Left renal pelvis (tissue), 4 donors: ENCODE data around the gene PCNT. TPM values are rescaled to one million over a fixed set of nuclear protein-coding genes. Genes with fewer than 3 reads are reported as not detected.
"Not testable (repeated sequence)": the region's sequence is repeated elsewhere in the genome, so short reads cannot be mapped to it uniquely, and the experiment has no call there.

ENCODE experiments used
- DNase-seq, 4 donors: peaks; one replicate each; pipeline ENCODE4 v3.0.0-alpha.2; 2013; ENCODE audit warnings: low read depth in 4 of 4, low spot score in 3 of 4
- polyA plus RNA-seq, 4 donors: library from polyadenylated mRNA; unstranded; fragments of 120-200 nt; gene quantifications; one replicate each; pipeline ENCODE4 v1.2.1, GENCODE V29; 2013; ENCODE audit not compliant: insufficient read length in 4 of 4

Gene PCNT
- polyA plus RNA-seq, 4 donors, result 25.5 to 43.2 (median 33.0) TPM

DNA sequence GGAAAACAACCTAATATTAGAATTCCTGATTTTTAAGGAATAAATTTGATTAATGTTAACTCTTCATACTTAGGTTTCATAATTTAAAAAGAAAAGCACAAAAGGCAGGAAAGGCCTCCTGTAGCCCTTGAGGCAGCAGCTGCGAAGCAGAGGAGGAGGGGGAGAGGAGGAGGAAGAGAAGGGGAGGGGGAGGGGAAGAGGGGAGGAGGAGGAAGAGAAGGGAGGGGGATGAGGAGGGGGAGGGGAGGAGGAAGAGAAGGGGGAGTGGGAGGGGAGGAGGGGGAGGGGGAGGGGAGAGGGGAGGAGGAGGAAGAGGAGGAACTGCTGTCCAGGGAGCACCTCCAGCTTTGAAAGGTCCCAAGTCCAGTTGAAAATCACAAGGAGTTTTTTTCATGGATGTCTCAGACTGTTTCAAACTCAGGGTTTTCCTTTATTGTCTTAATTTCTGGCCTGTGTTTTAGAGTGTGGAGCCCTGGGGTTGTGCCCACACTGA is 99.6 kb downstream of the PCNT start:
- DNase-seq, result no peak

DNA sequence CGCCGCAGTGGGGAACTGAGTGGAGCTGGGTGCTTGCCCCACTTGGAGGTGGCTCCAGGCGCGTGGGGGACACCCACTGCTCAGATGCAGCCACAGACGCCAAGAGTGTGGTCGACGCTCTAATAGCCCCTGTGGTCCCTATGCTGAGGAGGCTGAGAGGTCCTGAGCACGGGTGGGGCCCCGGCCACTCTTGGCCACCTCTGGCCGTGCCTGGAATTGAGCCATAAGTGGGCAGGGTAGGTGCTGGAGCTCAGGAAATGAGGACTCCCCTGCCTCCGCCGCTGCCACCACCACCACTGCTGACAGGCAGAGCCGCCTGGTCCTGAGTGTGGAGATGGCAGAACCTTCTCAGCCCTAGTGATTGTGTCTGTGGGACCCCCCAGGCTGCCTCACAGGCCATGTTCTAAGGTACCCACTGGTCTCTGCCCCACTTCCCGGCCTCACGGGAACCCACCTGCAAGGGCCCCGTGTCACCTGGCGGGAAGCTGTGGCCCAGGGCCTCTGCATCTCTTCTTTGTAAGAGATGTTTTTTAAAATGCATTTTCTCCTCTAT is 100.2 kb downstream of the PCNT start:
- no peak for DNase-seq

DNA sequence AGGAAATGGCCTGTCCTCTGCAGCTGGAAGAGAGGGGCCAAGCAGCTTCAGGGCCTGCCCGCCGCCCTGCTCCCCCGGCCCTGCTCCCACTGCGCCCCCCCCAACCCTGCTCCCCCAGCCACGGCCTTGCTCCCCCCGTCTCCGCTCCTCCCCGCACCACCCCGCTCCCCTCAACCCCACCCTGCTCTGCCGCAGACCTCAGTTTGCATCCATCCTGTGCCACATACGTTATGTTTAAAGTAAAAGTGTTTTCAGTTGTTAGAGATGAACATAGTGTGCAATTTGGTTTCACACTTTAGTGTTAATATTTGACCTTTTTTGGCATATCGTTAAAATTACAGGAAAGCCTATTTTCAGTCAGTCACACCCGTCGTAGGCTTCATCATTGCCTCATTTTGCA is 100.7 kb downstream of the PCNT start:
- DNase-seq, result no peak

DNA sequence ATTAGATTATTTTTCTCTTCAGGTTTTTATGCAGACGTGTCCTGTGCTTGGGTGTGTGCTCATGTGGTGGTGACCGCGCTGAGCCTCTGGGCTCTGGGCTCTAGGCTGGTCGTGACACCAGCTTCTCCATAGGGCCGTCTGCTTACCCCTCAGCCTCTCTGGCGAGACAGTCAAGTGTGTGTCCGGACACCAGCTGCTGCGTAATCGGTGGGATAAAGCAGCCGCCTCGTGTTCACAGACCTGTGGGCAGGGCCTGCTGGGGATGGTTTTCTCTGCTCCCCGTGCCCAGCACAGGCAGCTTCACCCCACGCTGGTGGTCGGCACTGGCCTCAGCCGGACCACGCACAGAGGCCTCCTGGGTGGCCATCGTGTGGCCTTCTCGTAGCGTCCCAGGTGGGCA is 101.1 kb downstream of the PCNT start:
- no peak for DNase-seq

DNA sequence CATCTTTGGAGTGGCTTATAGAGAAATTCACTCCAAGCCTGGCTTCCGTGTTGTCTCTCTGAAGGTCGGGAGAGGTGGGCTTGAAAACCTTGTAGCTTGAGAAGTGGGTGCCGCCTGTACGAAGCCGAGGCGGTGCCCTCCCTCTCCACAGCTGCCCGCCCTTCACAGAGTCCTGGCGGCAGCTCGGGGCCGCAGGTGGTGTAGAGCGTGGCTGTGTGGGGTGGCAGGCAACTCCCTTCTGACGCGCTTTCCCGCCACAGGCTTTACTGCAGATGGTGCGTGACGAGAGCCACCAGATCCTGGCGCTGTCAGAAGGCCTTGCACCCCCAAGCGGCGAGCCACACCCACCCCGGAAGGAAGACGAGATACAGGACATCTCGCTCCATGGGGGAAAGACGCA is 101.6 kb downstream of the PCNT start:
- DNase-seq, result no peak

DNA sequence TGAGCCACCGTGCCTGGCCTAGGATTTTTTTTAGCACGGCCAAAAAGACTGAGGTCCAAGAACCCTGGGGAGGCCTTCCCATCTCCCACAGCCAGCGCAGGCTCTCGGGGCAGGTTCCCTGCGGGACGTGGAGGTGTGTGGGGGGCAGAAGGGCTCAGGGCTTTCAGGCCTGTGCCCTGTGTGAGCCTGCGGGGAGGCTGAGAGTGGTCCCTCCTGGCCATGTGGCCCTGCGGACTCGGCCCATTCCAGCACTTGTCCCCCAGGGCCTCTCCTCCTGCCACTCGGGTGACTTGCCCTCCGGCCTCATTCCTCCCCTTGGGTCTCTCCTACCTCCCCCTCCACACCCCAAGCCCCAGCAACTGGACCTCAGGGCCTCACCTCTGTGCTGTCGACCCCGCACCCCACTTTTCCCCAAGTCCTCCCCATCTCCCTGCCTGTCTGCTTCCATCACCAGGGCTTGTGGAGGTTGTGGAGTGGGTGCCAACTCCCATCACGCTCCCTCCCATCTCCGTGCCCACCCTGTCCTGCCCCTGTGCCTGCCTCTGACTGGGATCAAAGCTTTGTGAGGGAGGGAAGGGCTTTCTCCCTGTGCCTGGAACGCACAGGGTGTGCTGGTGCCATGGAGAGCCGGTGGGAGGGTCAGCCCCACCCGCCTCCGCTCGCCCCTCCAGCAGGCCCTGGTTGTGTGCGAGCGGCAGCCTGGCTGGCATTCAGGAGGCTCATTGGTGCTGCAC is 102.5 kb downstream of the PCNT start:
- DNase-seq, result no peak

DNA sequence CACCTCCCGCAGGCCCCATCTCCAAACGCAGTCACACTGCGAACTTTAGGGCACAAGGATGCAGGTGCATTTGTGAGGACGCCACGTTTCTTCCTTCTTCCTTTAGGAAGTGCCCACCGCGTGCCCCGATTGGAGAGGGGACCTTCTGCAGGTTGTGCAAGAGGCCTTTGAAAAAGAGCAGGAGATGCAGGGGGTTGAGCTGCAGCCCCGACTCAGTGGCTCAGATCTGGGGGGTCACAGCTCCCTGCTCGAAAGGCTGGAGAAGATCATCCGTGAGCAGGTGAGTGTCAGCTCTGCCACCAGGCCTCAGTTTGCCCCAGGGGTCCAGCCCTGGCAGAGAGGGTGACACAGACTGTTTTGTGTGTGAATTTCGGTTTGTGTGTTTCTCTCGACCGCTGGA is 103.6 kb downstream of the PCNT start:
- no peak for DNase-seq

DNA sequence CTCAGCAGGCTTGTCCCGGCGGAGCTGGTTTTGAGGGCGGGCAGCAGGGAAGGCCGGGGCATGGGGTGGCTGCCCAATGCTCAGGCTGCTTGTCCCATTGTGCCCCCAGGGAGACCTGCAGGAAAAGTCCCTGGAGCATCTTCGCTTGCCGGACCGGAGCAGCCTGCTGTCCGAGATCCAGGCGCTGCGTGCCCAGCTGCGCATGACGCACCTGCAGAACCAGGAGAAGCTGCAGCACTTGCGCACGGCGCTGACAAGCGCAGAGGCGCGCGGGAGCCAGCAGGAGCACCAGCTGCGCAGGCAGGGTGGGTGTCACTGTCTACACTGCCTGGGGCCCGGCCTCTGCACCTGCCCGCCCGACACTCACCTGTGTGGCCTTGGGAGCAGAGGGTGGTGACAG is 104.3 kb downstream of the PCNT start:
- no peak for DNase-seq

DNA sequence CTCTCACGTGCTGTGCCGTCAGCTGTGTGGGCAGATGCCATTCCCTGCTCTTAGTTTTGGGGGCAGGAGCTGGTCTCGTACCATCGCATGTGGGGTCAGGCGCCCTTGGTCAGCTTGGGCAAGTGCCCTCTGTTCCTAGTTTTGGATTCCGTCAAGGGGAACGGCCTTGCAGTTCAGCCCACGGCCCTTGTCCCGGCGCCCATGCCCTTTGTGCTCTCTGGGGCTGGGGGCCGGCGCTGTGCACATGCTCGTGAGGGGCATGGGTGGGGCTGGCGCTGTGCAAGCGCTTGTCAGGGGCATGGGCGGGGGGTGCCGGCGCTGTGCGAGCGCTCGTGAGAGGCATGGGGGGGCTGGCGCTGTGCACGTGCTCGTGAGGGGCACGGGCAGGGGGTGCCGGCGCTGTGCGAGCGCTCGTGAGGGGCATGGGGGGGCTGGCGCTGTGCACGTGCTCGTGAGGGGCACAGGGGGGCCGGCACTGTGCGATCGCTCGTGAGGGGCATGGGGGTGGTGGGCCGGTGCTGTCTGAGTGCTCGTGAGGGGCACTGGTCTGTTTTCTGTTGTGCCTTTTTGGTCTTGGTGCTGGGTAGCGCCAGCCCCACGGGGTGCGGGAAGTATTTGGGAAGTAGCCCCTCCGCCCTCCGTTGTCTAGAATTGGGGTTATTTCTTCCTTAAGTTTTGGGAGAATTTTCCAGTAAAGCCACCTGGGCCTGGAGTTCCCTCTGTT is 105.2 kb downstream of the PCNT start:
- DNase-seq, result no peak

DNA sequence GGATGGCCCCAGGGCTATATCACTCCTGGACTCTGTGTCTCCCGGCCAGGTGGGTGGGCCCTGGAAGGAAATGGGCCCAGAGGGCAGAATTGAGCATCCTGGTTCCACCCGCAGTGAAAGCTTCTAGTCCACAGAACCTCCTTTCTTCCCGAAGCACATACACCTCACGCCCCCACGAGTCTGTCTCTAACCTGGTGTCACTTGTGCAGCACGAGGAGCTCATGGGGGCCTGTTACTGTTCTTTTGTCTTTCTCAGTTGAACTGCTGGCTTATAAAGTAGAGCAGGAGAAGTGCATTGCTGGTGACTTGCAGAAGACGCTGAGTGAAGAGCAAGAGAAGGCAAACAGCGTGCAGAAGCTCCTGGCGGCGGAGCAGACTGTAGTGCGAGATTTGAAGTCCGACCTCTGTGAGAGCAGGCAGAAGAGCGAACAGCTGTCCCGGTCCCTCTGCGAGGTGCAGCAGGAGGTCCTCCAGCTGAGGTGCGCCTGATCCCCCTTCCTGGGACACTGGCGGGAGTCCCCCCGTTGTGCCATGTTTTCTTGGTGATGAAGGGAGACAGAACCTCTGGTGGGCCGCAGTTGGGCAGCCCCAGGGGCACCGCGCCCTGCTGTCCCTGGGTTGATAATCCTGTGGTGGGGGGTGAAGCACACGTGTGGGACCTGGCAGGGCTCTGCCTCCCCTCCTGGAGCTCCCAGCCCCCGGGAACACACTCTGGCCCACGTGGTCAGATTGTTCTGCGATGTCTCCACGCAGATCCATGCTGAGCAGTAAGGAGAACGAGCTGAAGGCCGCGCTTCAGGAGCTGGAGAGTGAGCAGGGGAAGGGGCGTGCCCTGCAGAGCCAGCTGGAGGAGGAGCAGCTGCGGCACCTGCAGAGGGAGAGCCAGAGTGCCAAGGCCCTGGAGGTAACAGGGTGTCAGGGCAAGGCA is 106.1 kb downstream of the PCNT start:
- no peak for DNase-seq

DNA sequence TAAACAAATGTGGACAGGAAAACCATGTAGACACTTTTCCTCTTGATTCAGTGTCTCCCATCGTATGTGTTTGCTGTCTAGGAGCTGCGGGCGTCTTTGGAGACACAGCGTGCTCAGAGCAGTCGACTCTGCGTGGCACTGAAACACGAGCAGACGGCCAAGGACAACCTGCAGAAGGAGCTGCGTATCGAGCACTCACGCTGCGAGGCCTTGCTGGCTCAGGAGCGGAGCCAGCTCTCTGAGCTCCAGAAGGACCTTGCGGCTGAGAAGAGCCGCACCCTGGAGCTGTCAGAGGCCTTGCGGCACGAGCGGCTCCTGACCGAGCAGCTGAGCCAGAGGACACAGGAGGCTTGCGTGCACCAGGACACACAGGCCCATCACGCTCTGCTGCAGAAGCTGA is 107.5 kb downstream of the PCNT start:
- DNase-seq, result no peak

DNA sequence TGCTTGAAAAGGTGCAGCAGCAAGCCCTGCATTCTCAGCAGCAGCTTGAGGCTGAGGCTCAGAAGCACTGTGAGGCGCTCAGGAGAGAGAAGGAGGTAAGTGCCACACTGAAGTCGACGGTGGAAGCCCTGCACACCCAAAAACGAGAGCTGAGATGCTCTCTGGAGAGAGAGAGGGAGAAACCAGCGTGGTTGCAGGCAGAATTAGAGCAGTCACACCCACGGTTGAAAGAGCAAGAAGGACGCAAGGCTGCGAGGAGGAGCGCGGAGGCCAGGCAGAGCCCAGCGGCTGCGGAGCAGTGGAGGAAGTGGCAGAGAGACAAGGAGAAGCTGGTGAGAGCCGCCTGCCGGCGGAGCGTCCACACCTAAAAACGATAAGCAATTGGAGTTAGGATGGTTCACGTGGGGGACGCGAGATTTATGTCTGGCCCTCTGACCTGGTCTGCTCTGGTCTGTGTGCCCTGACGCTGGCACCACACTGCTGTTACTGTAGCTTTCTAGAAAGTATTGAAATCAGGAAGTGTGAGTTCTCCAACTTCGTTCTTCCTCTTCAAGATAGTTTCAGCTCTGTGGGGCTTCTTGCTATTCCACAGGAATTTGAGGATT is 108.0 kb downstream of the PCNT start:
- DNase-seq, result peak in 1 of 4 donors; percentile 24

DNA sequence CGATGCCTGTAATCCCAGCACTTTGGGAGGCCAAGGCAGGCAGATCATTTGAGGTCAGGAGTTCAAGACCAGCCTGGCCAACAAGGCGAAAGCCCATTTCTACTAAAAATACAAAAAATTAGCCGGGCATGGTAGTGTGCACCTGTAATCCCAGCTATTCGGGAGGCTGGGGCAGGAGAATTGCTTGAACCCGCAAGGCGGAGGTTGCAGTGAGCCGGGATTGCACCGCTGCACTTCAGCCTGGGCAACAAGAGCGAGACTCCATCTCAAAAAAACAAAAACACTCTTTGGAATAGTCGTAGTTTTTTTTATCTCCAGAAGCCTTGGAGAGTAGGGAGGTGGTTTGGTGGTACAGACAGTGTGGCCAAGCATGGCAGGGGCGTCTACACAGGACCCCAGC is 109.2 kb downstream of the PCNT start:
- DNase-seq, result not testable (repeated sequence)

DNA sequence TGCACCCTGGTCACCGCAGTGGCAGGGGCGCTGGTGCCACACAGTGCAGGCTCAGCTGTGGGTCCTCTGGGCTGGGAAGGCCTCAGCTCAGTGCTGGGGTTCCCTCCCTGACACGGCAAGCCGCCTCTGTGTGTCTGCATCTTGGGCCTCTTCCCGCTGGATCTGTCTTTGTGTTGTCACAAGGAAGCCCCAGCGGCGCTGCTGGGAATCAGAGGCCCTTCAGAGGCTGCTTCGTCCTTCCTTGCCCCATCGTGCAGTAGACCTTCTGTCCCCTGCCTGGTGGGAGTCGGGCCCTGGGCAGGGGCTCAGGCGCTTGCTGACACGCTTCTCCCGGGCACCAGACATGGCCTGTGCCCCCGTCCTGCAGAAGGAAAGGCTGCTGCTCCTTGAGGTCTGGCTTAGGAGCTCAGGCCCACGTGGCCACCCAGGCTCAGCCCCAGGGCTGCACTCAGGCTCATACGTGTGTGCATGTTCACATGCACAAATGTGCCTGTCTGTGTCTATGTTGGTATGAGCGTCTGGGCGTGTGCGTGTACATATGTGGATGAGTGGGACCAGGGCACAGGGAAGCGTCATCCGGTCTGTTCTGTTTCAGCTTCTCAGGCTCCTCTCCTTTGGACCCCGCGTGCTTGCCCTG is 110.5 kb downstream of the PCNT start:
- DNase-seq, result no peak

DNA sequence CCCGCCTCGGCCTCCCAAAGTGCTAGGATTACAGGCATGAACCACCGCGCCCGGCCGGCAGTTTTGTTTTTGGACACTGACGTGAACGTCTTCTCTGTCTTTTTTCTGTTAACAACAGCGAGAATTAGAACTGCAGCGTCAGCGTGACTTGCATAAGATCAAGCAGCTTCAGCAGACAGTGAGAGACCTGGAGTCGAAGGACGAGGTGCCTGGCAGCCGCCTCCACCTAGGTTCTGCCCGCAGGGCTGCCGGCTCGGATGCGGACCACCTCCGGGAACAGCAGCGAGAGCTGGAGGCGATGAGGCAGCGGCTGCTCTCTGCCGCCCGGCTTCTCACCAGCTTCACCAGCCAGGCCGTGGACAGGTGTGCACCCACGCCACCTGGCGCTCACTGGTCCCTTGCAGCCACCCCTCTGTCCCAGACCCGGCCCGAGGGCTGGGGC is 111.9 kb downstream of the PCNT start:
- no peak for DNase-seq

DNA sequence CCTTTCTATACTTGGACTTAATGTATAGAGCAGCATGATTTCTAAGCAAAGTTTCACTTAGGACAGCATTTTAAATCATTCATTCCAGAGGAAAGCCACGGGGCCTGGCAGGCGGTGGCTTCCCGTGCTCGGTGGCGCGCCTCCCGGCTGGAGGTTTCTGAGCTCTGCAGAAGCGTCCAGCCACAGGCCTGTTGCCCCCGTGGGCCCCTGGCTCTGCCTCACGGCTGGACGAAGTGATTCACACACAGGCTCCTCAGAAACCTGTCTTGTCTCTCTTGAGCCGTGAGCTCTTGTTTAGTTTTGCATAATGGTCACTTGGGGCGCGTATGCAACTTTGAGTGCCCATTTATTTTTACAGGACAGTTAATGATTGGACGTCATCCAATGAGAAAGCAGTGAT is 112.7 kb downstream of the PCNT start:
- DNase-seq, result no peak

DNA sequence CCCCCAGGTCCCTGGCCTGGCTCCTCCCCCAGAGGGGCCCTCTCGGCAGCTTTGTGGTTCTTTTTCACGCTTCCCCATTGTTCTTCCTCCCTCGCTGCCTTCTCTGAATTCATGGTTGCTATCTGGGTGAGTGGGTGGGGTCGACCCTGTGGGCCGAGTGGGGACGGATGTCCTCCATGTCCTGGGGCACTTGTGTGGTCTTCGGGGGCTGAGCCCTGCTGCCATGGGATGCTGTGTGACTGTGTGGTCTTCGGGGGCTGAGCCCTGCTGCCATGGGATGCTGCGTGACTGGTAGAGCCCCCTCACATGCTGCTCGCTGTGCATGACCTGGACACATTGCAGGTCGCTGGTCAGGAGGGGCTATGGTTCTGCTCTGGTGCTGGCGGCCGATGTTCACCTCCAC is 113.1 kb downstream of the PCNT start:
- DNase-seq, result no peak

DNA sequence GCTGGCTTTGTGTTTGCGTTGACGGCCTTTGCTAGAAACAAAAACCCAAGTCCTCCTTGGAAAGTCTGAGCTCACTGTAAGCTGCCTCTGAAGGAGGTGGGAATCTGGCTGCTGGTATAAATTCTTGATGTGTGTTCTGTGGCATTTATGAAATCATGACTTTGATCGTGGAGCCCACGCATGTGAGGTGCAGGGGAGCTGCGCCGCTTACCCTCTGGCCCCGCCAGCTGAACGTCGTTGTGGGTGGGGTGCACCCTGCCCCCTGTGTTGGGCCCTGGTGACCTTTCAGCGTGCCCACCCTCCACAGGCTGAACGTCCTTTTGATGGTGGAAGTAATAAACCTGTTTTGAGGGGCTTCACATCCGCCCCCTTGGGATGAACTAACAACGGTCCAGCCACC is 113.6 kb downstream of the PCNT start:
- DNase-seq, result no peak

DNA sequence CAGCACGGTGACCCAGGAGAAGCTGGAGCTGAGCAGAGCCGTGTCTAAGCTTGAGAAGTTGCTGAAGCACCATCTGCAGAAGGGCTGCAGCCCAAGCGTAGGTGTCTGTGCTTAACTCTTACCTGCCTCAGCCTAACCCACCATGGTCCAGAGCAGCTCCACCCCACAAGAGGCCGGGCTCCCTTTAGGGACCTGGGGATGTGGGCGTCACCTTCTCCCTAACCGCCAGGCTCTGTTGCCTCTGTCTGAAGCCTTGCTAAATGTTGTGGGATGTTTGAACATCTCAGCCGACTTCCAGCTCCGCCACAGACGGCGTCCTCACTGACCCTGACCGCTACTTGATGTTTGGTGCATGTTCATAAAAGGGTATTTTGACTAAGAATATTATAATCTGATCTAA is 114.3 kb downstream of the PCNT start:
- no peak for DNase-seq

DNA sequence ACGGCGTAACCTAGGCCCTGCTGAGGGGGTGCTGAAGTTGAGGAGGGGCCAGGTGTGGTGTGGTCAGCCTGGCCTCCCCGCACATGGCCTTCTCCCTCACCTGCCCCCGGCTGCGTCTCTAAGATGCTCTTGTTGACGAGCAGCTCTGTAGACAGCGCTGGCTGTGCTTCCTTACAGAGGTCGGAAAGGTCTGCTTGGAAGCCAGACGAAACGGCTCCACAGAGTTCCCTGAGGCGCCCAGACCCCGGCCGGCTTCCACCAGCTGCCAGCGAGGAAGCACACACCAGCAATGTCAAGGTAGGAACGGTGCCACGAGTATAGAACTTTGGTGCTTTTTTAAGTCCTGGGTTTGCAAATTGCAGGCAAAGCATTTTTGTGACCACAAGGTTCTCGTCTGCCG is 116.0 kb downstream of the PCNT start:
- no peak for DNase-seq
